OCI-LY3 (cell line): ENCODE data around the gene ADAMTS7.
"Not testable (repeated sequence)": the region's sequence is repeated elsewhere in the genome, so short reads cannot be mapped to it uniquely, and the experiment has no call there.

ENCODE experiments used
- EZH2phosphoT487 ChIP-seq: fragments of 200-600 bp; shearing (Covaris generic); IDR thresholded peaks from 2 replicates; pipeline ENCODE4 v1.6.1; 2018; ENCODE audit warnings: antibody characterized with exemption, mixed run types, low read depth
- TF ChIP-seq, protein P1 (sequence below): fragments of 200-600, 300-600 bp; sonication (generic); IDR thresholded peaks from 2 replicates; pipeline ENCODE4 v1.5.1; 2014; ENCODE audit warnings: antibody characterized with exemption, low read length, low read depth

DNA sequence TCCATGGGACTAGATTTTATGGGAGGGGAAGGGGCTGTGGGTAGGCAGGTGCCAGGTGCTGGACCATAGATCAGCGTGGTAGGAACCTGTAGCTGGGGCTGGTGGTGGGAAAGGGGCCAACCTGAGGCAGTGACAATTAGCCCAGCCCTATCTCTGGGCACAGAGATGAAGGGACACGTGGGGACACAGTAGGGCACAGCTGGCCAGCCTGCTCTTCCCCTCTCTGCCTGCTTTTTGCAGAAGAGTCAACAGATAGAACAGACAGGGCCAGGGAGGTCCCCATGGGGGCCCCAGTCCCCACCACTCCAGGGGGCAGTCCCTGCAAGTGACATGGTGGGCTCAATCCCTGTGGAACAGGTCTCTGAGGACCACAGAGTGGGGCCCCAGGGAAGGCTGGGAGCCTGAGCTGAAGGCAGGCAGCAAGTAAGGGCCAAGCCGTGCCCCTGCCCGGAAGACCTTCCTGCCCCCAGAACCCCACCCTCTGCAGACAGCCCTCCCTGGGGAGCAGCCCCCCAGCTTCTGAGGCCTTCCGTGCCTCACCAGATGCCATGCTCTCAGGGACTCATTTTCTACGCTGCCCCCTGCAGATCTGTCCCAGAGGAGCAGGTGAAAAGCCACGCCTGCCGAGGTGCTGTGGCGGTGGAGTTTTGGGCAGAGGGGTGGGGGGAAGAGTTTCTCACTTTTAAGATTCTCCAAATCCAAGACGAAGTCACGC, 52.6 kb downstream of the ADAMTS7 start:
- TF ChIP-seq, protein P1, sequence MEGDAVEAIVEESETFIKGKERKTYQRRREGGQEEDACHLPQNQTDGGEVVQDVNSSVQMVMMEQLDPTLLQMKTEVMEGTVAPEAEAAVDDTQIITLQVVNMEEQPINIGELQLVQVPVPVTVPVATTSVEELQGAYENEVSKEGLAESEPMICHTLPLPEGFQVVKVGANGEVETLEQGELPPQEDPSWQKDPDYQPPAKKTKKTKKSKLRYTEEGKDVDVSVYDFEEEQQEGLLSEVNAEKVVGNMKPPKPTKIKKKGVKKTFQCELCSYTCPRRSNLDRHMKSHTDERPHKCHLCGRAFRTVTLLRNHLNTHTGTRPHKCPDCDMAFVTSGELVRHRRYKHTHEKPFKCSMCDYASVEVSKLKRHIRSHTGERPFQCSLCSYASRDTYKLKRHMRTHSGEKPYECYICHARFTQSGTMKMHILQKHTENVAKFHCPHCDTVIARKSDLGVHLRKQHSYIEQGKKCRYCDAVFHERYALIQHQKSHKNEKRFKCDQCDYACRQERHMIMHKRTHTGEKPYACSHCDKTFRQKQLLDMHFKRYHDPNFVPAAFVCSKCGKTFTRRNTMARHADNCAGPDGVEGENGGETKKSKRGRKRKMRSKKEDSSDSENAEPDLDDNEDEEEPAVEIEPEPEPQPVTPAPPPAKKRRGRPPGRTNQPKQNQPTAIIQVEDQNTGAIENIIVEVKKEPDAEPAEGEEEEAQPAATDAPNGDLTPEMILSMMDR, result peak; percentile 17
- TF ChIP-seq EZH2phosphoT487, result not testable (repeated sequence)
